GM18505 (cell line): ENCODE measurements around the gene RDH11.

Experiments
- ATAC-seq: cut with Tn5 transposase; IDR thresholded peaks from one replicate; pipeline ENCODE4 v1.9.1; 2021; ENCODE audit not compliant: unreplicated experiment
- POLR2A ChIP-seq: IDR thresholded peaks from 4 replicates; pipeline ENCODE4 v1.6.1; 2011; ENCODE audit warnings: borderline replicate concordance; ENCODE audit not compliant: insufficient read depth, insufficient read length; ENCODE audit errors: extremely low read depth

The RDH11 gene

GRCh38 chr14:67680121-67680602 is 15.4 kb downstream of the RDH11 start:
- no peak for TF ChIP-seq POLR2A

DNA sequence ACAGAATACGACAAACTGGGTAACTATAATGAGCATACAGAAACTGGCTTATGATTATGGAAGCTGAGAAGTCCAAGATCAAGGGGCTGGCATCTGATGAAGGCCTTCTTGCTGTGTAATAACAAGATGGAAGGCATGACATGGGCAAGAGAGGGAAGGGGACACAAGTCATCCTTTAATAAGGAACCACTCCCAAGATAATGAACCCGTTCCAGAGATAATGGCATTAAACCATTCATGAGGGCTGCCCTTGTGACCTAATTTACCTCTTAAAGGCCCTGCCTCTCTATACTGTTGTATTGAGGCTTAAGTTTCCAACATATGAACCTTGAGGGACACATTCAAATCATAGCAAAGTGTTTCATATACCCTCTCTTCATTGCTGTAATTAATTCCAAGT is 16.6 kb downstream of the RDH11 start:
- TF ChIP-seq POLR2A, result no peak
- ATAC-seq, result no peak

More at GRCh38 chr14:67680121-67680602, 15.4 kb downstream of the RDH11 start:
- ATAC-seq, result peak; percentile 91

GRCh38 chr14:67675219-67675582 is 20.4 kb downstream of the RDH11 start:
- ATAC-seq, result no peak
- TF ChIP-seq POLR2A, result no peak

- peak; percentile 87 for TF ChIP-seq POLR2A
Observed at GRCh38 chr14:67674480-67675218, 20.9 kb downstream of the RDH11 start, which contains the start of gene VTI1B. Gene VTI1B (minus strand): TSS chr14:67674632. CDS start chr14:67674489, 143 bp downstream.

DNA sequence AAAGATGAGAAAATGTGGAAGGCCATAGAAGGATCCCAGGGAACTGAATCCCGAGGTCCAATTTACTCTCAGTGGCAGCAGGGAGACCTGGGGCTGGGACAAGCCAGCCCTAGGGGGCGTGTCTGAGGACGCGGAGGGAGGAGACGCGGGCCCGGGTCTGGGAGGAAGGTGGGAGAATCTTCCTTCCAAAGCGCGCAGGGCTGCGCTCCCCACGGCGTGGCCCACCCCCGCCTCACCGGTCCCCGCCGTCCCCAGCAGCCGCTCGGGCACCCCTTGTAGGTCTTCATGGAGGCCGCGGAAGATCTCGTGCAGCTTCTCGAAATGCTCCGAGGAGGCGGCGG is 21.5 kb downstream of the RDH11 start:
- no peak for TF ChIP-seq POLR2A
- ATAC-seq, result peak; percentile 48

More at GRCh38 chr14:67674480-67675218, 20.9 kb downstream of the RDH11 start, which contains the start of gene VTI1B:
- ATAC-seq, result peak; percentile 83

- no peak for TF ChIP-seq POLR2A
- no peak for ATAC-seq
Observed at GRCh38 chr14:67673451-67673850, 22.1 kb downstream of the RDH11 start.

DNA sequence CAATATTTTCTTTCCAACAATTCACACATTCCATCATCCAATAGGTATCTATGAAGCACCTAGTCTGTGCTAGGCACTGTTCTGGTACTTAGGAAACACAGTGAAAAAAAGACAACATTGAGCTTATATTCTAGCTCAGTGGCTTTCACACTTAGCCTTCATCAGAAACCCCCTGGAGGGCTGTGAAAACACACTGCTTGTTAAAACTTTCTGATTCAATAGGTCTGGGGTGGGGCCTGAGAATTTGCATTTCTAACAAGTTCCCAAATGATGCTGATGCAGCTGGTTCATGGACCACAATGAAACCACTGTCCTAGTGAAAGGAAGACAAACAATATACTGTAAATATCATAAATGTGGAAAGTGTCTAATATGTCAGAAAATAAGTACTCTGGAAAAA is 27.0 kb downstream of the RDH11 start:
- no peak for TF ChIP-seq POLR2A
- no peak for ATAC-seq

GRCh38 chr14:67666750-67667449 is 28.7 kb downstream of the RDH11 start:
- TF ChIP-seq POLR2A, result no peak
- no peak for ATAC-seq

DNA sequence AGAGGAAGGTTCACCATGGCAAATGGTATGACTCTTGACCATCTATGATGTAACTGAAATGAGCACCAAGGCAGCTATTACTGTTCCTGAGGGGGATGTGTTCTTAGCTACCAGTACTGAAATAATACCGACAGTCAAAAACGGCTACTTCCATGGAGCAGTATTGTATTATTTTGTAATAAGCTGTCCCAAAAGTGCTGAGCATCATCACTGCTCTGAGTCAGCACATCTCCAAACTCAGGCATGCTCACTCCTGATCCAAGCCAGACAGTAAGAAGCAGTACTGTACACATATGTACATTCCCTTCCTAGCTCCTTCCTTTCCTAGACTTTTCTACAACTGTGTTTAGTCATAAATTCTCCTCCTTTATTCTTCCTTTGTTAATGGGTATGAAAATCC is 29.7 kb downstream of the RDH11 start:
- TF ChIP-seq POLR2A, result no peak
- no peak for ATAC-seq

DNA sequence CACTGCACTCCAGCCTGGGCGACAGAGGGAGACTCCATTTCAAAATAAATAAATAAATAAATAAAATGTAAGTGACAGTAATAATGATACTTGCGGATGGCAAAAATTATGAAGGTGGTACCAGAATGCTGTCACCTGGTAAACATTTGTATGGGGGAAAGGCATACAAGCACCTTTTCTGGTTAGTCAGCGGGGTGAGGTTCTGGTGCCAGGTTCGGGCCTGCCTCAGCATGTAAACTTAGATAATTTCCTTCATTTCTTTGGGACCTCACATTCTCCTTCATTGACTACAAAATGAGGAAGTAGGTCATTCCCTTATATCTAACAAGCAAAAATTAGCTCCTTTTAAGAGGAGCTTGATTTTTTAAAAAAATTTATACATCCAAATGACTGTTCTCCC is 31.9 kb downstream of the RDH11 start:
- no peak for TF ChIP-seq POLR2A
- ATAC-seq, result no peak

GRCh38 chr14:67653651-67654280 is 41.8 kb downstream of the RDH11 start:
- ATAC-seq, result no peak
- TF ChIP-seq POLR2A, result no peak

DNA sequence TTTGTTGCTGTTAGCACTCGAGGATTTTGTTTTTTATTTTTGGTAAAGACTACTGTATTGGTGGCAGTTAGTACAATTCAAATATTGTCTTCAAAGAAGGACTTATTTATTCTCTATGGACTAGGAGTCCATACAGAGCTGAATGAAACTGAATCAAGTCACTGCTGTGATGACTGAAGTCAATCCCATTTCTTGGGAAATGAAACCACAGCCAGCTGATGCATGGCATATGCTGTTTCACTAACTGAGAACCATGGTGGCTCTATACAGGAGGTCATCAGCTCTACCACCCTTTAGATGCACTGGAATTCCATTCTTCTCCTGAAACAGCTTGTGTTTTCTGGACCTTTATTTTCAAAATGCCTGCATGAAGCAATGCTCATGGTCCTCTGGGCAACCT is 43.4 kb downstream of the RDH11 start:
- ATAC-seq, result no peak
- TF ChIP-seq POLR2A, result no peak

GRCh38 chr14:67650694-67651093 is 44.9 kb downstream of the RDH11 start:
- no peak for TF ChIP-seq POLR2A
- no peak for ATAC-seq
